ENCODE results near the gene NUP214. TPM values are rescaled to one million over a fixed set of nuclear protein-coding genes. Genes with fewer than 3 reads are reported as not detected.

Gene NUP214
- total and polyA plus RNA-seq, 2 of the 8 experiments (the other 6 are each of a cell fraction or from before 2014, with no cell fraction given), result 28.6 to 50.2 TPM

DNA sequence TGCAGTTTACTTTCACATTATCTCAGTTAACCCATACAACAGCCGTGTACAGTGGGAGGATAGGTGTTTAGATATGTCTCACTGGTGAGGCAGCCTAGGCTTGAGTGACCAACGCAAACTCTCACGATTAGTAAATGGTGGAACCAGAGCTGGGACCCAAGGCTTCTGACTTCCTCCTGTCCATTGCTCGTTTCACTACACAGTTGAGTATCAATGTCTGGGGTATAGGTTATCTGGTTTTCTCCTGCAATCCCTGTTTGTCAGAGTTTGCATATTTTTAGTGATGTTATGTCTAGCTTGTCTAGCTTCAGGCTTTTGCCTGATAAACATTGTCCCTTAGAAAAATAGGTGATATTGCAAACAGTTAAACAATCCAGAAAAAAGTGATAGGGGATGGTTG lies 62.6 kb downstream of the NUP214 start:
- no peak overlapping the region for H4K5ac ChIP-seq (ENCODE audit: insufficient read length, low read depth, low read length)
- FAIRE-seq, result no peak
- H2BK12ac ChIP-seq (ENCODE audit: low read depth, low read length), result no peak overlapping the region
- no peak overlapping the region for H3K4me2 ChIP-seq (ENCODE audit: insufficient read depth in 1 of 2, low read depth in 2 of 2, low read length in 2 of 2)
- H2AK5ac ChIP-seq (ENCODE audit: low read depth, low read length), result no peak overlapping the region
- H3K9ac ChIP-seq (replicated peaks in 1 of 4; ENCODE audit: extremely low read depth in 1 of 4, low read depth in 3 of 4, low read length in 3 of 4), result no peak overlapping the region
- H3K4ac ChIP-seq (replicated peaks; ENCODE audit: insufficient read length, low read depth, low read length), result no peak overlapping the region
- H3K27me3 ChIP-seq (replicated peaks in 1 of 4; ENCODE audit: control insufficient read depth in 3 of 4, extremely low read depth in 1 of 4, insufficient read depth in 3 of 4, low read length in 3 of 4), result no peaks in the 10 kb centered on the region
- no peaks in the 10 kb centered on the region for H3K9me3 ChIP-seq (ENCODE audit: insufficient read depth in 2 of 2, low read depth in 1 of 2, low read length in 1 of 2)
- peaks cover 3 to 46% (median 15%) of the 10 kb centered on the region in 4 experiments for H3K36me3 ChIP-seq (ENCODE audit: control insufficient read depth in 2 of 4, insufficient read depth in 4 of 4, low read length in 3 of 4)
- no peak overlapping the region for H2BK20ac ChIP-seq (ENCODE audit: low read length)
- H4K20me1 ChIP-seq (replicated peaks in 1 of 2; ENCODE audit: control insufficient read depth in 1 of 2, insufficient read depth in 2 of 2, low read length in 2 of 2), result no peaks in the 10 kb centered on the region
- ChIA-PET CTCF (ENCODE audit: partially characterized antibody) (interaction anchor here (0.7 to 1.1 kb wide), 2 partner anchors 9 to 11 kb away, joined by 3 to 5 read pairs; no protein-coding TSS in a partner anchor), POLR2A (ENCODE audit: partially characterized antibody) (no interaction called here)
- no peak overlapping the region for H2BK5ac ChIP-seq (ENCODE audit: low read depth, low read length)
- no peaks in the 10 kb centered on the region for H3K79me2 ChIP-seq (ENCODE audit: control insufficient read depth in 1 of 2, insufficient read depth in 2 of 2, low read length in 2 of 2)
- H3K14ac ChIP-seq (ENCODE audit: insufficient read length), result no peak overlapping the region
- no peaks in the 10 kb centered on the region for H3K79me1 ChIP-seq (ENCODE audit: low read depth, low read length)
- H2BK120ac ChIP-seq (replicated peaks; ENCODE audit: low read depth, low read length), result no peak overlapping the region
- no peak overlapping the region for H4K91ac ChIP-seq (replicated peaks; ENCODE audit: insufficient read length, low read length)
- no peak for DNase-seq (ENCODE audit: low read depth in 1 of 2, low spot score in 2 of 2)
- H2BK15ac ChIP-seq (ENCODE audit: low read length), result no peak overlapping the region
- no peaks in the 10 kb centered on the region for H3K4me1 ChIP-seq (replicated peaks in 1 of 4; ENCODE audit: control insufficient read depth in 3 of 4, insufficient read depth in 4 of 4, low read length in 3 of 4)
- no peak overlapping the region for H4K8ac ChIP-seq (ENCODE audit: extremely low read depth, insufficient read depth, low read length)
- H3K56ac ChIP-seq (replicated peaks; ENCODE audit: insufficient read length, low read depth, low read length), result no peak overlapping the region
- no peak overlapping the region for H3K27ac ChIP-seq (ENCODE audit: low read depth, low read length)
- no peak overlapping the region for H3K18ac ChIP-seq (ENCODE audit: extremely low read depth, low read length)
- H3K4me3 ChIP-seq (ENCODE audit: extremely low read depth in 1 of 4, insufficient read depth in 2 of 4, low read depth in 3 of 4, low read length in 4 of 4), result no peak overlapping the region
- no peak overlapping the region for H2AFZ ChIP-seq (ENCODE audit: low read length)
- no peaks in the 10 kb centered on the region for H3K23me2 ChIP-seq (ENCODE audit: low read depth, low read length)
- H3K23ac ChIP-seq (ENCODE audit: insufficient read length), result no peak overlapping the region
- WGBS, 2 experiments (ENCODE audit: extremely low coverage in 1 of 2, insufficient coverage in 1 of 2, insufficient read length in 1 of 2, insufficient replicate concordance in 2 of 2, low coverage in 1 of 2, low lambda C conversion rate in 2 of 2, missing lambda C conversion rate in 1 of 2), result 93% methylated on average over 4 of the region's 4 CpGs; no CpG with 5 or more reads in 1 of the 2 experiments
- TF ChIP-seq BCL11A (IDR thresholded peaks at IDR 0.05; ENCODE audit: low read depth in 2 of 2, low read length in 2 of 2) (no peak), EGR1 (IDR thresholded peaks at IDR 0.05; ENCODE audit: borderline replicate concordance, low read depth, low read length) (no peak), NRF1 (IDR thresholded peaks at IDR 0.05; ENCODE audit: low read depth, low read length) (no peak), POU5F1 (IDR thresholded peaks at IDR 0.05; ENCODE audit: low read depth, low read length) (no peak), RNF2 (IDR thresholded peaks at IDR 0.05; ENCODE audit: borderline replicate concordance, low read depth, low read length, missing control alignments, poor library complexity, severe bottlenecking) (no peak), RBBP5 (IDR thresholded peaks at IDR 0.05; ENCODE audit: borderline replicate concordance, low read depth, low read length) (no peak), CTBP2 (IDR thresholded peaks at IDR 0.05; ENCODE audit: borderline replicate concordance, insufficient read depth, insufficient read length, low read length) (no peak), KDM4A (IDR thresholded peaks at IDR 0.05; ENCODE audit: low read depth, low read length, severe bottlenecking) (no peak), CBX8 (IDR thresholded peaks at IDR 0.05; ENCODE audit: borderline replicate concordance, low read depth, low read length) (no peak)
- TF ChIP-seq, protein P1, sequence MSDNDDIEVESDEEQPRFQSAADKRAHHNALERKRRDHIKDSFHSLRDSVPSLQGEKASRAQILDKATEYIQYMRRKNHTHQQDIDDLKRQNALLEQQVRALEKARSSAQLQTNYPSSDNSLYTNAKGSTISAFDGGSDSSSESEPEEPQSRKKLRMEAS (IDR thresholded peaks at IDR 0.05), result no peak

Data from H1 (cell line).